ENCODE measurements around the gene PHLDA3. TPM values are rescaled to one million over a fixed set of nuclear protein-coding genes. Genes with fewer than 3 reads are reported as not detected.

Gene PHLDA3
- total and polyA plus RNA-seq, 2 donors (not counting 1 experiment from before 2014, with no cell fraction given) = 26.5 to 141 TPM

DNA sequence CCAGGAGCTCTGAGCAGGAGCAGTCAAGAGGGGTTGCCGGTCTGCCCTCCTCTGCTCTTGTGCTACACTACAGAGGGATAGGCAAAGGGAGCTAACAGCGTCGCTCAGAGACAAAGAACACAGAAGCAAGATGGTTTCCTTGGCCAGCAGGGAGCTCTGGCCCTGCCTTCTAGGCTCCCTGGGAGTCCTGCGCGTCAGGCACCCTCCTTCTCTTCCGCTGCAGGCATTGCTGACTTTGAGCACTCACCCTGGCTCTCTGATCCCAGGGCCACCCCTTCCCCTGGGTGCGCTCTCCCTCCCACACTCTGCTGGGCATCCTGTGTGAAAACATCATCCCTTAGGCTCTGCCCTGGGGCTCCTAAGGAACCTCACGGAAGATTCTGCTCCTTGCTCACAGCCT is 47.9 kb downstream of the PHLDA3 start:
- no peaks in the 10 kb centered on the region for H4K20me1 ChIP-seq (ENCODE audit: control insufficient read depth, extremely low read depth, insufficient read depth, low read length)
- DNase-seq (ENCODE audit: low read depth in 2 of 2) = no peak
- H3K4me2 ChIP-seq (ENCODE audit: extremely low read depth, insufficient read depth, low read length) = no peak overlapping the region
- peaks cover 28% of the 10 kb centered on the region for H3K27me3 ChIP-seq (ENCODE audit: control insufficient read depth, insufficient read depth, low read length)
- no peaks in the 10 kb centered on the region for H3K36me3 ChIP-seq (ENCODE audit: control insufficient read depth, insufficient read depth, low read length)
- H3K9me3 ChIP-seq (ENCODE audit: control insufficient read depth, insufficient read depth, low read depth, low read length) = no peaks in the 10 kb centered on the region
- H3K4me3 ChIP-seq (replicated peaks in 1 of 4; ENCODE audit: control extremely low read depth in 1 of 4, insufficient read depth in 1 of 4, low read depth in 3 of 4, low read length in 4 of 4) = no peak overlapping the region
- H3K9ac ChIP-seq (ENCODE audit: insufficient read depth, low read length) = no peak overlapping the region
- no peaks in the 10 kb centered on the region for H3K4me1 ChIP-seq (ENCODE audit: control insufficient read depth, extremely low read depth, insufficient read depth, low read length)
- no peaks in the 10 kb centered on the region for H3K79me2 ChIP-seq (ENCODE audit: control insufficient read depth, insufficient read depth, low read length)
- H2AFZ ChIP-seq (ENCODE audit: low read length) = no peak overlapping the region
- H3K27ac ChIP-seq (ENCODE audit: insufficient read depth, low read length) = no peak overlapping the region
- TF ChIP-seq, protein P1, sequence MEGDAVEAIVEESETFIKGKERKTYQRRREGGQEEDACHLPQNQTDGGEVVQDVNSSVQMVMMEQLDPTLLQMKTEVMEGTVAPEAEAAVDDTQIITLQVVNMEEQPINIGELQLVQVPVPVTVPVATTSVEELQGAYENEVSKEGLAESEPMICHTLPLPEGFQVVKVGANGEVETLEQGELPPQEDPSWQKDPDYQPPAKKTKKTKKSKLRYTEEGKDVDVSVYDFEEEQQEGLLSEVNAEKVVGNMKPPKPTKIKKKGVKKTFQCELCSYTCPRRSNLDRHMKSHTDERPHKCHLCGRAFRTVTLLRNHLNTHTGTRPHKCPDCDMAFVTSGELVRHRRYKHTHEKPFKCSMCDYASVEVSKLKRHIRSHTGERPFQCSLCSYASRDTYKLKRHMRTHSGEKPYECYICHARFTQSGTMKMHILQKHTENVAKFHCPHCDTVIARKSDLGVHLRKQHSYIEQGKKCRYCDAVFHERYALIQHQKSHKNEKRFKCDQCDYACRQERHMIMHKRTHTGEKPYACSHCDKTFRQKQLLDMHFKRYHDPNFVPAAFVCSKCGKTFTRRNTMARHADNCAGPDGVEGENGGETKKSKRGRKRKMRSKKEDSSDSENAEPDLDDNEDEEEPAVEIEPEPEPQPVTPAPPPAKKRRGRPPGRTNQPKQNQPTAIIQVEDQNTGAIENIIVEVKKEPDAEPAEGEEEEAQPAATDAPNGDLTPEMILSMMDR (conservative IDR thresholded peaks at IDR 0.05 in 1 of 2, IDR thresholded peaks at IDR 0.05 in 1 of 2; ENCODE audit: low read depth in 1 of 2, low read length in 2 of 2) = no peak
- TF ChIP-seq EZH2 (IDR thresholded peaks at IDR 0.05; ENCODE audit: low read length, missing control alignments) = no peak

- Histone ChIP-seq H3K4me2 (ENCODE audit: extremely low read depth, insufficient read depth, low read length) (no peak overlapping the region), H3K27me3 (ENCODE audit: control insufficient read depth, insufficient read depth, low read length) (peaks cover 28% of the 10 kb centered on the region), H2AFZ (ENCODE audit: low read length) (no peak overlapping the region), H3K9me3 (ENCODE audit: control insufficient read depth, insufficient read depth, low read depth, low read length) (no peaks in the 10 kb centered on the region), H3K4me1 (ENCODE audit: control insufficient read depth, extremely low read depth, insufficient read depth, low read length) (no peaks in the 10 kb centered on the region), H3K9ac (ENCODE audit: insufficient read depth, low read length) (no peak overlapping the region), H4K20me1 (ENCODE audit: control insufficient read depth, extremely low read depth, insufficient read depth, low read length) (no peaks in the 10 kb centered on the region), H3K4me3 (replicated peaks in 1 of 4; ENCODE audit: control extremely low read depth in 1 of 4, insufficient read depth in 1 of 4, low read depth in 3 of 4, low read length in 4 of 4) (no peak overlapping the region), H3K27ac (ENCODE audit: insufficient read depth, low read length) (no peak overlapping the region), H3K79me2 (ENCODE audit: control insufficient read depth, insufficient read depth, low read length) (no peaks in the 10 kb centered on the region), H3K36me3 (ENCODE audit: control insufficient read depth, insufficient read depth, low read length) (no peaks in the 10 kb centered on the region)
- no peak for DNase-seq (ENCODE audit: low read depth in 2 of 2)
- no peak for TF ChIP-seq EZH2 (IDR thresholded peaks at IDR 0.05; ENCODE audit: low read length, missing control alignments)
- TF ChIP-seq, protein P1 (conservative IDR thresholded peaks at IDR 0.05 in 1 of 2, IDR thresholded peaks at IDR 0.05 in 1 of 2; ENCODE audit: low read depth in 1 of 2, low read length in 2 of 2) = no peak
Observed at GRCh38 chr1:201420608-201421002, 48.4 kb downstream of the PHLDA3 start.

- TF ChIP-seq, protein P1 (conservative IDR thresholded peaks at IDR 0.05 in 1 of 2, IDR thresholded peaks at IDR 0.05 in 1 of 2; ENCODE audit: low read depth in 1 of 2, low read length in 2 of 2) = no peak
- TF ChIP-seq EZH2 (IDR thresholded peaks at IDR 0.05; ENCODE audit: low read length, missing control alignments) = no peak
- H2AFZ ChIP-seq (ENCODE audit: low read length) = no peak overlapping the region
- no peak overlapping the region for H3K4me3 ChIP-seq (replicated peaks in 1 of 4; ENCODE audit: control extremely low read depth in 1 of 4, insufficient read depth in 1 of 4, low read depth in 3 of 4, low read length in 4 of 4)
- no peaks in the 10 kb centered on the region for H4K20me1 ChIP-seq (ENCODE audit: control insufficient read depth, extremely low read depth, insufficient read depth, low read length)
- no peak overlapping the region for H3K9ac ChIP-seq (ENCODE audit: insufficient read depth, low read length)
- H3K79me2 ChIP-seq (ENCODE audit: control insufficient read depth, insufficient read depth, low read length) = no peaks in the 10 kb centered on the region
- no peak for DNase-seq (ENCODE audit: low read depth in 2 of 2)
- H3K36me3 ChIP-seq (ENCODE audit: control insufficient read depth, insufficient read depth, low read length) = no peaks in the 10 kb centered on the region
- peaks cover 28% of the 10 kb centered on the region for H3K27me3 ChIP-seq (ENCODE audit: control insufficient read depth, insufficient read depth, low read length)
- H3K4me1 ChIP-seq (ENCODE audit: control insufficient read depth, extremely low read depth, insufficient read depth, low read length) = no peaks in the 10 kb centered on the region
- no peak overlapping the region for H3K27ac ChIP-seq (ENCODE audit: insufficient read depth, low read length)
- no peaks in the 10 kb centered on the region for H3K9me3 ChIP-seq (ENCODE audit: control insufficient read depth, insufficient read depth, low read depth, low read length)
- no peak overlapping the region for H3K4me2 ChIP-seq (ENCODE audit: extremely low read depth, insufficient read depth, low read length)
Observed at GRCh38 chr1:201419746-201420607, 49.0 kb downstream of the PHLDA3 start.

Data from fibroblast of lung (primary cell).